HepG2 (cell line): ENCODE results near the gene ARMC5. TPM values are rescaled to one million over a fixed set of nuclear protein-coding genes. Genes with fewer than 3 reads are reported as not detected.

Source experiments
- ATAC-seq: fragments of 200-7000 bp; cut with Tn5 transposase; 3 replicates; pipeline ENCODE4 v1.9.1; 2020; ENCODE audit warnings: mild to moderate bottlenecking, moderate library complexity
- BruUV-seq: library from RNA; stranded (reverse); fragments of 400-500 nt; replicated peaks from 2 replicates; lab custom pipeline; 2021; lab: Mats Ljungman, UMichigan
- CTCF ChIA-PET: fragments of 300-600 bp; formaldehyde crosslinking; extraction: SDS; loops from one replicate; lab custom pipeline; 2021; ENCODE audit warnings: low total read pairs, inconsistent platforms, low intra/inter-chr PET ratio; lab: Yijun Ruan, JAX
- POLR2A ChIA-PET: fragments of 350-600 bp; sonication (Branson Sonifier 250); formaldehyde crosslinking; loops from one replicate; lab custom pipeline; 2020; ENCODE audit warnings: antibody characterized with exemption, inconsistent platforms; lab: Yijun Ruan, JAX
- DNase-seq: peaks from one replicate; pipeline ENCODE4 v3.0.0-alpha.2; 2015; ENCODE audit warnings: low spot score
- FAIRE-seq: peaks from 3 replicates; lab custom pipeline; 2011; peaks lifted over from hg19 to GRCh38; lab: Jason Lieb, UNC
- H2AFZ ChIP-seq: one replicate; pipeline ENCODE4 v1.6.1; 2011; ENCODE audit warnings: low read length, inconsistent platforms
- H3K27ac ChIP-seq: fragments of 300-600 bp; 3 replicates; pipeline ENCODE4 v1.8.0; 2011; ENCODE audit warnings: mixed run types, mild to moderate bottlenecking, mixed read lengths, low read length, inconsistent platforms; ENCODE audit not compliant: insufficient read depth; ENCODE audit errors: extremely low read length
- H3K27me3 ChIP-seq, 2 experiments: fragments of 200-600 bp in 1 of 2; 2 replicates in 1 of 2; 3 replicates in 1 of 2; pipeline versions ENCODE4 v1.6.0 to v1.8.0; 2011; ENCODE audit warnings: low read length in 2 of 2, mild to moderate bottlenecking in 2 of 2, moderate library complexity in 2 of 2, inconsistent platforms in 1 of 2; ENCODE audit not compliant: insufficient read depth in 2 of 2, control insufficient read depth in 1 of 2
- H3K36me3 ChIP-seq, 2 experiments: fragments of 200-600 bp in 1 of 2; replicated peaks in 1 of 2; 2 replicates in 1 of 2; 3 replicates in 1 of 2; pipeline versions ENCODE4 v1.5.1 to v1.8.0; 2011; ENCODE audit warnings: low read length in 2 of 2, inconsistent platforms in 1 of 2; ENCODE audit not compliant: insufficient read depth in 2 of 2, control insufficient read depth in 1 of 2
- H3K4me1 ChIP-seq: 2 replicates; pipeline ENCODE4 v1.5.1; 2012; ENCODE audit warnings: low read length, inconsistent platforms; ENCODE audit not compliant: insufficient read depth
- H3K4me2 ChIP-seq: 2 replicates; pipeline ENCODE4 v1.6.0; 2011; ENCODE audit warnings: low read depth, low read length, inconsistent platforms
- H3K4me3 ChIP-seq, 3 experiments: fragments of 200-600 bp in 1 of 3; sonication (generic), shearing (Covaris generic) in 1 of 3; replicated peaks in 1 of 3; 2 replicates each; pipeline ENCODE4 v1.5.1; 2011 to 2016; ENCODE audit warnings: low read length in 3 of 3, inconsistent platforms in 2 of 3, low read depth in 2 of 3, mild to moderate bottlenecking in 2 of 3, control low read depth in 1 of 3, mixed read lengths in 1 of 3; ENCODE audit not compliant: insufficient read depth in 1 of 3
- H3K79me2 ChIP-seq: one replicate; pipeline ENCODE4 v1.6.1; 2011; ENCODE audit warnings: low read length, inconsistent platforms; ENCODE audit not compliant: insufficient read depth
- H3K9ac ChIP-seq: 2 replicates; pipeline ENCODE4 v1.6.0; 2011; ENCODE audit warnings: mild to moderate bottlenecking, low read depth, low read length, inconsistent platforms; ENCODE audit not compliant: insufficient read depth
- H3K9me3 ChIP-seq: 2 replicates; pipeline ENCODE4 v1.5.1; 2012; ENCODE audit warnings: mild to moderate bottlenecking, low read length
- H4K20me1 ChIP-seq: 2 replicates; pipeline ENCODE4 v1.6.0; 2011; ENCODE audit warnings: inconsistent platforms, mild to moderate bottlenecking, low read length, moderate library complexity; ENCODE audit not compliant: insufficient read depth
- ADNP ChIP-seq: sonication (generic); formaldehyde crosslinking; IDR thresholded peaks from 2 replicates; pipeline ENCODE4 v1.4.0; 2020; ENCODE audit warnings: missing genetic modification reagents
- AGO2 ChIP-seq: fragments of 200-400 bp; formaldehyde crosslinking; optimal IDR thresholded peaks from 2 replicates; pipeline ENCODE3; 2017; ENCODE audit warnings: mild to moderate bottlenecking, low read depth, low read length, moderate library complexity
- E2F5 ChIP-seq: sonication (generic); formaldehyde crosslinking; conservative IDR thresholded peaks from 2 replicates; pipeline ENCODE4 v1.4.0; 2020; ENCODE audit warnings: missing genetic modification reagents
- ETV6 ChIP-seq: sonication (generic); formaldehyde crosslinking; conservative IDR thresholded peaks from 2 replicates; pipeline ENCODE4 v1.4.0; 2020; ENCODE audit warnings: missing genetic modification reagents
- KDM4B ChIP-seq: sonication (generic); formaldehyde crosslinking; IDR thresholded peaks from 2 replicates; pipeline ENCODE4 v1.4.0; 2020; ENCODE audit warnings: missing genetic modification reagents
- RBFOX2 ChIP-seq: fragments of 200-400 bp; formaldehyde crosslinking; IDR thresholded peaks from 2 replicates; pipeline ENCODE4 v1.6.1; 2017; ENCODE audit warnings: low read depth, mild to moderate bottlenecking, low read length
- SRSF9 ChIP-seq: fragments of 200-400 bp; formaldehyde crosslinking; IDR thresholded peaks from 2 replicates; pipeline ENCODE4 v1.6.1; 2018; ENCODE audit warnings: borderline replicate concordance, mild to moderate bottlenecking, low read depth, low read length; ENCODE audit not compliant: insufficient read depth, poor library complexity, severe bottlenecking
- ZNF776 ChIP-seq: sonication (generic); formaldehyde crosslinking; IDR thresholded peaks from 2 replicates; pipeline ENCODE4 v1.4.0; 2020; ENCODE audit warnings: mild to moderate bottlenecking, missing genetic modification reagents
- WGBS: methylation state at CpG from one replicate; pipeline ENCODE4 v1.1.6; 2017; ENCODE audit warnings: low lambda C conversion rate; 5-methylcytosine and 5-hydroxymethylcytosine counted together
- in situ Hi-C: cut with HindIII; loops from 2 replicates; pipeline ENCODE4 v1.10.0; 2017; ENCODE audit warnings: low pct_unique_long_range_greater_than_20kb; ENCODE audit not compliant: extremely low pct_ligation_motif_present
- intact Hi-C: fragments of 100-400 bp; cut with micrococcal nuclease; formaldehyde crosslinking; loops from one replicate; pipeline ENCODE4 v1.10.0; 2022; ENCODE audit not compliant: unreplicated experiment
- polyA plus RNA-seq, 8 experiments: library from polyadenylated mRNA; depleted of rRNA in 3 of 8; stranded (reverse) in 7 of 8; unstranded in 1 of 8; fragments of >200 nt; fragmentation: Illumina TruSeq in 4 of 8; extraction: Trizol in 4 of 8; gene quantifications; 2 replicates each; pipeline versions ENCODE4 v1.2.1 to v1.2.3, GENCODE V29; 2011 to 2016; ENCODE audit warnings: low read depth in 4 of 8, missing spikeins in 1 of 8, mixed read lengths in 1 of 8; ENCODE audit not compliant: insufficient read depth in 1 of 8
- total RNA-seq, 5 experiments: library from RNA; depleted of rRNA; stranded (reverse); fragments of >200 nt; fragmentation: Illumina TruSeq; extraction: Trizol; gene quantifications; 2 replicates each; pipeline ENCODE4 v1.2.3, GENCODE V29; 2016; ENCODE audit warnings: low read depth in 1 of 5
- TF ChIP-seq, protein P1 (sequence below): sonication (generic); formaldehyde crosslinking; IDR thresholded peaks from 2 replicates; pipeline ENCODE4 v1.5.1; 2020; ENCODE audit warnings: mild to moderate bottlenecking, missing genetic modification reagents, moderate library complexity

ARMC5 gene
- total and polyA plus RNA-seq, 2 of the 13 experiments (the other 11 are each of a cell fraction or from before 2014, with no cell fraction given): 10.8 to 22.3 TPM

- TF ChIP-seq ADNP (CRISPR knock-in tag) (no peak), ETV6 (CRISPR knock-in tag) (no peak), KDM4B (no peak), E2F5 (CRISPR knock-in tag) (no peak), ZNF776 (CRISPR knock-in tag) (no peak)
Measured at GRCh38 chr16:31461201-31461920, 2.1 kb downstream of the ARMC5 start (continued).

- peak; percentile 63; the same call in 1 of the 2 replicates for TF ChIP-seq RBFOX2
- TF ChIP-seq SRSF9: no peak
- peak; percentile 70 for TF ChIP-seq AGO2
- TF ChIP-seq, protein P1, sequence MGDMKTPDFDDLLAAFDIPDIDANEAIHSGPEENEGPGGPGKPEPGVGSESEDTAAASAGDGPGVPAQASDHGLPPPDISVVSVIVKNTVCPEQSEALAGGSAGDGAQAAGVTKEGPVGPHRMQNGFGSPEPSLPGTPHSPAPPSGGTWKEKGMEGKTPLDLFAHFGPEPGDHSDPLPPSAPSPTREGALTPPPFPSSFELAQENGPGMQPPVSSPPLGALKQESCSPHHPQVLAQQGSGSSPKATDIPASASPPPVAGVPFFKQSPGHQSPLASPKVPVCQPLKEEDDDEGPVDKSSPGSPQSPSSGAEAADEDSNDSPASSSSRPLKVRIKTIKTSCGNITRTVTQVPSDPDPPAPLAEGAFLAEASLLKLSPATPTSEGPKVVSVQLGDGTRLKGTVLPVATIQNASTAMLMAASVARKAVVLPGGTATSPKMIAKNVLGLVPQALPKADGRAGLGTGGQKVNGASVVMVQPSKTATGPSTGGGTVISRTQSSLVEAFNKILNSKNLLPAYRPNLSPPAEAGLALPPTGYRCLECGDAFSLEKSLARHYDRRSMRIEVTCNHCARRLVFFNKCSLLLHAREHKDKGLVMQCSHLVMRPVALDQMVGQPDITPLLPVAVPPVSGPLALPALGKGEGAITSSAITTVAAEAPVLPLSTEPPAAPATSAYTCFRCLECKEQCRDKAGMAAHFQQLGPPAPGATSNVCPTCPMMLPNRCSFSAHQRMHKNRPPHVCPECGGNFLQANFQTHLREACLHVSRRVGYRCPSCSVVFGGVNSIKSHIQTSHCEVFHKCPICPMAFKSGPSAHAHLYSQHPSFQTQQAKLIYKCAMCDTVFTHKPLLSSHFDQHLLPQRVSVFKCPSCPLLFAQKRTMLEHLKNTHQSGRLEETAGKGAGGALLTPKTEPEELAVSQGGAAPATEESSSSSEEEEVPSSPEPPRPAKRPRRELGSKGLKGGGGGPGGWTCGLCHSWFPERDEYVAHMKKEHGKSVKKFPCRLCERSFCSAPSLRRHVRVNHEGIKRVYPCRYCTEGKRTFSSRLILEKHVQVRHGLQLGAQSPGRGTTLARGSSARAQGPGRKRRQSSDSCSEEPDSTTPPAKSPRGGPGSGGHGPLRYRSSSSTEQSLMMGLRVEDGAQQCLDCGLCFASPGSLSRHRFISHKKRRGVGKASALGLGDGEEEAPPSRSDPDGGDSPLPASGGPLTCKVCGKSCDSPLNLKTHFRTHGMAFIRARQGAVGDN (CRISPR knock-in tag): peak; percentile 24; the same call in 1 of the 2 replicates
- 93% methylated on average over 34 of the region's 35 CpGs for WGBS
- CTCF ChIA-PET: no interaction called here
- peaks cover 20% of the 10 kb centered on the region for H3K4me1 ChIP-seq
- no peak overlapping the region for H3K9ac ChIP-seq
- no peak overlapping the region for H2AFZ ChIP-seq
- H3K36me3 ChIP-seq: peaks cover 33 to 50% of the 10 kb centered on the region in 2 experiments
- intact Hi-C loops (no loop called here), in situ Hi-C loops (no loop called here)
- H4K20me1 ChIP-seq: peaks cover 22% of the 10 kb centered on the region
- H3K27me3 ChIP-seq: no peaks in the 10 kb centered on the region; a peak in 1 of 5 replicates
- no peaks in the 10 kb centered on the region for H3K9me3 ChIP-seq
- POLR2A ChIA-PET: interaction anchor here (8.3 kb wide), 1 partner anchor 14 kb away, joined by 110 read pairs; no protein-coding TSS in a partner anchor
- DNase-seq: no peak
- H3K4me3 ChIP-seq: no peak overlapping the region
- ATAC-seq: no peak
- no peak overlapping the region for H3K27ac ChIP-seq
- no TSS peak for BruUV-seq
- H3K4me2 ChIP-seq: no peak overlapping the region
- FAIRE-seq: no peak
- peaks cover 27% of the 10 kb centered on the region for H3K79me2 ChIP-seq
Measured at GRCh38 chr16:31461921-31462804, 2.9 kb downstream of the ARMC5 start.
